Tibial nerve (tissue), 3 donors: Measurements from ENCODE around the gene LPCAT2.

Source experiments
- CTCF ChIP-seq, 5 experiments: fragments of 200-600 bp in 3 of 5; fragments of 450-650 bp in 2 of 5; sonication (generic) in 3 of 5; IDR thresholded peaks; one replicate each; pipeline ENCODE4 v1.5.1; 2016 to 2019; ENCODE audit warnings: antibody characterized with exemption in 5 of 5, mild to moderate bottlenecking in 3 of 5, moderate library complexity in 2 of 5
- POLR2A ChIP-seq, 2 donors: fragments of 450-650 bp; IDR thresholded peaks; one replicate each; pipeline ENCODE4 v1.6.1; 2017; ENCODE audit warnings: antibody characterized with exemption in 2 of 2, mild to moderate bottlenecking in 2 of 2, moderate library complexity in 2 of 2

- TF ChIP-seq CTCF (IDR thresholded peaks at IDR 0.05) (no peak), POLR2A (IDR thresholded peaks at IDR 0.05) (no peak)
Measured at GRCh38 chr16:55576384-55576783, 67.5 kb downstream of the LPCAT2 start.
